ENCODE data around the gene MAGEA8.
A peak's percentile ranks its signal among the peaks of the same experiment; 100 is the strongest.
"Not testable (repeated sequence)": the region's sequence is repeated elsewhere in the genome, so short reads cannot be mapped to it uniquely, and the experiment has no call there.

MAGEA8 gene, protein sequence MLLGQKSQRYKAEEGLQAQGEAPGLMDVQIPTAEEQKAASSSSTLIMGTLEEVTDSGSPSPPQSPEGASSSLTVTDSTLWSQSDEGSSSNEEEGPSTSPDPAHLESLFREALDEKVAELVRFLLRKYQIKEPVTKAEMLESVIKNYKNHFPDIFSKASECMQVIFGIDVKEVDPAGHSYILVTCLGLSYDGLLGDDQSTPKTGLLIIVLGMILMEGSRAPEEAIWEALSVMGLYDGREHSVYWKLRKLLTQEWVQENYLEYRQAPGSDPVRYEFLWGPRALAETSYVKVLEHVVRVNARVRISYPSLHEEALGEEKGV

DNA sequence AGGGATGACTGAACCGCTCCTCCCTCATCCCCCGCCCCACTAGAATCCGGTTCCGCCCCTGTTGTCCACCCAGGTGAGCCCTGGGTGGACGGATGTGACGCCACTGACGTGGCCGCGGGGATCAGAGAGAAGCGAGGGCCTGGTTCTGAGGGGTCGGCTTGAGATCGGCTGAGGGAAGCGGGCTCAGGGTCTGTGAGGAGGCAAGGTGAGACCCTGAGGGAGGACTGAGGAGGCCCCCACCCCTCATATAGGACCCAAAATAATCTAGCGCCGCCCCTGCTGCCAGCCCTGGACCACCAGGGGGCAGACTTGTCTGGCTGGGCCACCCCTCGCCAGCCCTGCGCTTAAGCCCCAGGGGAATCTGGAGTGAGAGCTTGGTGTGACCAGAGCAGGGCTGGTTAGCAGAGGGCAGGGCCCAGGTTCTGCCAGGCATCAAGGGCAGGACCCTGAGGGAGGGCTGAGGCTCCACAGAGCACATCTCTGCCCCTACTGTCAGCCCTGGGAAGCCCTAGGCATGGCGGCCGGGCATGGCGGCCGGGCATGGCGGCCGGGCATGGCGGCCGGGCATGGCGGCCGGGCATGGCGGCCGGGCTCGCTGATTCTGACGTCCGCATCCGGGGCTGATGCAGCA is at the start of gene MAGEA8:
Gene MAGEA8 (plus strand): TSS at position 103 of the 631 bp plus-strand sequence. CDS start 3,090 bp downstream, outside the sequence.
- peak; percentile 53 for DNase-seq (ENCODE audit: low read depth, low spot score)

DNA sequence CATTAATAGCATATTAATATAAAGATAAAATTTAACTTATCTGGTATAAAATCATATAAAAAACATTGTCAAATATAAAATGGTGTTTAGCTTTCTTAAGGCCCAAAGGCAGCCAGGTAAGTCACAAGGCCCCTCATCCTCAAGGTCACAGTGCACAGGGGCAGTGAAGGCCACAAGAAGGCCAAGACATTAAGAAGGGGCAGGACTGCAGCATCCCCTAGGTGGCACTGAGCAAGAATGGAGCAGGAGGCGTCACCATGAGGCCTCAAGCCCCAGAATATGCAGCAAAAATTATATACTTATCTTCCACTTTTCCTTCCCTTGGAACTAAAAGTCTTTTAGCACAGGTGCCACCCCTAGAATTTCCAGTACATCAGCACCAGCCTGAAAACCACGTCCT is 49.5 kb upstream of the MAGEA8 start:
- no peak for DNase-seq (ENCODE audit: low read depth, low spot score)

DNA sequence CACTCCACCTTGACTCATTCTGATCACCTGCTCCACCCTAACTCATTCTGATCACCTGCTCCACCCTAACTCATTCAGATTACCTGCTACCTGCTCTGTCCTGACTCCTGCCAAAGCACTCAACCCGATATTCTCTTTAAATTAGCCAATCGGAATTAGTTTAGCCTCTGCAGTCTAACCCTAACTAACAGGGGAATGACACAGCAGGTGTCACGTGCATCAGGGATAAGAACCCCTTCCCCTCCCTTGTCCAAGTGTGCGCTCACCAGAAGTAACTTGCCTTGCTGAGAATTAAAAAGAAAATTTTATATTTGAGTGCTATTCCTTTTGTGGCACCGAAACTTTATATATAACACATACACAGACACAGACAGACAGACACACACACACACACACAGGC is 44.3 kb upstream of the MAGEA8 start:
- not testable (repeated sequence) for DNase-seq (ENCODE audit: low read depth, low spot score)

GRCh38 chrX:149837167-149837566 is 43.8 kb upstream of the MAGEA8 start:
- DNase-seq (ENCODE audit: low read depth, low spot score) = no peak

DNA sequence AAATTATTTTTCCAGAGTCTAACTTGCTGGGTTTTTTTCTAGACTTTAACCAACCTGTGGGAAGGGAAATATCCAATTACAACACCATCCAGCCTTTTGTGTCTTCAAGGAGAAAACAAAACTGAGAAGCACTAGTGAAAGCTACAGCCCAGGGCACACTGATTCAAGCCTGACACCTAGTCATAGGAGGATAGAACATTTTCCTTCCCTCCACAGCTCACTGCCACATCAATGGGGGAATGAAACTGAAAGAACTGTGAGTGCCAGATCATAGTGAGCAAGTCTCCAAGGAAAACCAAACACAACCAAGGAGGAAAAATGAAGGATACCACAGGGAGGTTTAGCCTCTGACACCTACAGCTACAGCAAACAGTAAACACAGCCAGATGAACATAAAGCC is 43.3 kb upstream of the MAGEA8 start:
- DNase-seq (ENCODE audit: low read depth, low spot score) = no peak

- DNase-seq (ENCODE audit: low read depth, low spot score) = peak; percentile 64
Observed at GRCh38 chrX:149841929-149842328, 39.1 kb upstream of the MAGEA8 start.

GRCh38 chrX:149845385-149845784 is 35.6 kb upstream of the MAGEA8 start:
- DNase-seq (ENCODE audit: low read depth, low spot score) = no peak

GRCh38 chrX:149846789-149847188 is 34.2 kb upstream of the MAGEA8 start:
- DNase-seq (ENCODE audit: low read depth, low spot score) = no peak

GRCh38 chrX:149848855-149849254 is 32.1 kb upstream of the MAGEA8 start:
- DNase-seq (ENCODE audit: low read depth, low spot score) = no peak

DNA sequence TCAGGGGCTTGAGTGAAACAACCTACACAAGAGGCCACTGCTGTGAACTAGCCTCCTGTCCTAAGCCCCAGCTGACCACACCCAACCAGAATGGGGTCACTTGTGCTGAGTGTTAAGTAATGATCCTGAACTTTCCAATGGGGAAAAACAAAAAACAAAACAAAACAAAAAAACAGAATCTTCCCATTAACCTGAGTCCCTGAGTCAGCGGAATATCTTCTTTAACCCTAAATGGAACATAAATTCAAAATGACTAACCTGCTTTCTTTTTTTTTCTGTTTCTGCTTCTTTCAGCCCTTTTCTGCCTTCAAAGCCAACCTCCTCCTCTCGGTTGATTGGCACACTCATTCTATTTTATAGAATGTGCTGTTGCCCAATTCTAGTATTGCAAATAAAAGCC is 31.2 kb upstream of the MAGEA8 start:
- no peak for DNase-seq (ENCODE audit: low read depth, low spot score)

DNA sequence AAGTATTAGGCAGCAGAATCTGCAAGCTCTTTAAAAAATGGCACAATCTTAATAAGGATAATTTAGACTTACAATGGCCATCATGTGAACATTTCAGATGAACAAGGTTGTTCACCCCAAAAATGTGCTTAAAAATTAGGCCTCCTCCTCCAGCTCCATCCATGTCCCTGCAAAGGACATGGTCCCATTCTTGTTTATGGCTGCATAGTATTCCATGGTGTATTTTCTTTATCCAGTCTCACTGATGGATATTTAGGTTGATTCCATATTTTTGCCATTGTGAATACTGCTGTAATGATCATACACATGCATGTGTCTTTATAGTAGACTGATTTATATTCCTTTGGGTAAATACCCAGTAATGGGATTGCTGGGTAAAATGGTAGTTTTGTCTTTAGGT is 29.1 kb upstream of the MAGEA8 start:
- DNase-seq (ENCODE audit: low read depth, low spot score) = no peak

- no peak for DNase-seq (ENCODE audit: low read depth, low spot score)
Observed at GRCh38 chrX:149853925-149854324, 27.1 kb upstream of the MAGEA8 start.

GRCh38 chrX:149858592-149858991 is 22.4 kb upstream of the MAGEA8 start:
- DNase-seq (ENCODE audit: low read depth, low spot score) = no peak

GRCh38 chrX:149860445-149860844 is 20.5 kb upstream of the MAGEA8 start:
- no peak for DNase-seq (ENCODE audit: low read depth, low spot score)

DNA sequence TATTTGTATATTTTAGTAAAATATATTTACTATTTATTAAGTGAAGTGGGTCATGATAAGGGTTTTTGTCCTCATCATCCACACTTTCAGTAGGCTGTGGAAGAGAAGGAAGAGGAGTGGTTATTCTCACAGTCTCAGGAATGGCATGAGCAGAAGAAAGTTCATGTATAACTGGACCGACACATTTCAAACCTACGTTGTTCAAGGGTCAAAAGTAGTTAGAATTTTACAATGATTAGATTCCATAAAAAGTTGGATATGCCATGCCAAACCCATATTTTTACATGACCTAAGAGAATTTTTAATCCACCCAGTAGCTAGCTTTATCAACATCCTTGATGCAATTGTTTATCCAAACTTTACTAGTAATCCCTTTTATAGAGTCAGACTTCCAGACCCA is 15.6 kb upstream of the MAGEA8 start:
- DNase-seq (ENCODE audit: low read depth, low spot score) = no peak

GRCh38 chrX:149867488-149867887 is 13.5 kb upstream of the MAGEA8 start:
- DNase-seq (ENCODE audit: low read depth, low spot score) = no peak

- DNase-seq (ENCODE audit: low read depth, low spot score) = no peak
Observed at GRCh38 chrX:149870840-149871239, 10.1 kb upstream of the MAGEA8 start.

GRCh38 chrX:149871433-149871832 is 9.6 kb upstream of the MAGEA8 start:
- DNase-seq (ENCODE audit: low read depth, low spot score) = no peak

GRCh38 chrX:149871940-149872339 is 9.0 kb upstream of the MAGEA8 start:
- DNase-seq (ENCODE audit: low read depth, low spot score) = peak; percentile 69

DNA sequence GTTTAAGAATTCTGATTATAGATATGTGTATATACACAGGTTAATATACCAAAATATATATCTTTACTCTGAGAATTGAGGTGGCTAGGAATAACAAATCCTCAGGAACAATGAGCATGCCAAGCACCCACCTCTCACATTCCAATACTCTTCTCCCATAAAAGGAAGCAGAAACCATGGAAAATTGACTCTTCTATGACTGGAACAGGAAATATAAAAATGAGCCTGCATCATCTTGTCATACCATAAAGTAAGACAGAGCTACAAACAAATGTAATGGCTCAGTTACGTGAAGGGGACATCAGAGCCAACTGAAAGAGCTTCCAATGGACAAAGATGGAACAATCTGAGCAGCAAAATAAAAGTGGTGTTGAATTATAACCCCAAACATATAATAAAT is 3.8 kb upstream of the MAGEA8 start:
- no peak for DNase-seq (ENCODE audit: low read depth, low spot score)

DNA sequence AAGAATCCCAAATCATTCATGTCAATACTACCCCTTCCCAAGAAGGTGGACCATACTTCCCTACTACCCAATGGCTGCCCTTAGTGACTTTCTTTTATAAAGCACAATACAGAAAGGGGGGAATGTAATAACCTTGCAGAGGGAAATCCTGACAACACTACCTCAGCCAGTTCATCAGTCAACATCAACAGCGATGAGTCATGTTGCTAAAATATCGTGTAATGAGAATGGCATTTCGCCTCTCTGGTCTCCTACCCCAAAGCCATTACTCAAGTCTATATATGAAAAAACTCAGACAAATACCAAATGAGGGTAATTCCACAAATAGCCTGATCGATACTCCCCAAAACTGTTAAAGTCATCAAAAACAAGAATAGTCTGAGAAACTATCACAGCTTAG is 3.3 kb upstream of the MAGEA8 start:
- DNase-seq (ENCODE audit: low read depth, low spot score) = no peak

DNA sequence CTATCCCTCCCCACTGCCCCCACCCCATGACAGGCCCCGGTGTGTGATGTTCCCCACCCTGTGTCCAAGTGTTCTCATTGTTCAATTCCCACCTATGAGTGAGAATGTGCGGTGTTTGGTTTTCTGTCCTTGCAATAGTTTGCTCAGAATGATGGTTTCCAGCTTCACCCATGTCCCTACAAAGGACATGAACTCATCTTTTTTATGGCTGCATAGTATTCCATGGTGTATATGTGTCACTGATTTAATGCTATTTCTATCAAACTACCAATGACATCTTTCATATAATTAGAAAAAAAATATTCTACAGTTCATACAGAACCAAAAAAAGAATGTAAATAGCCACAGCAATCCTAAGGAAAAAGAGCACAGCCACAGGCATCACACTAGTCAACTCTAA is 9.8 kb downstream of the MAGEA8 start:
- DNase-seq (ENCODE audit: low read depth, low spot score) = not testable (repeated sequence)

DNA sequence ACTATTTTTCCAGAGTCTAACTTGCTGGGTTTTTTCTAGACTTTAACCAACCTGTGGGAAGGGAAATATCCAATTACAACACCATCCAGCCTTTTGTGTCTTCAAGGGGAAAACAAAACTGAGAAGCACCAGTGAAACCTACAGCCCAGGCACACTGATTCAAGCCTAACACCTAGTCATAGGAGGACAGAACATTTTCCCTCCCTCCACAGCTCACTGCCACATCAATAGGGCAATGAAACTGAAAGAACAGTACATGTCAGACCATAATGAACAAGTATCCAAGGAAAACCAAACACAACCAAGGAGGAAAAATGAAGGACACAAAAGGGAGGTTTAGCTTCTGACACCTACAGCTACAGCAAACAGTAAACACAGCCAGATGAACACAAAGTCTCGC is 17.6 kb downstream of the MAGEA8 start:
- DNase-seq (ENCODE audit: low read depth, low spot score) = no peak
